Esophagus squamous epithelium (tissue), 5 donors: ENCODE results near the gene ANTXR1. TPM values are rescaled to one million over a fixed set of nuclear protein-coding genes. Genes with fewer than 3 reads are reported as not detected.

Experiments
- DNase-seq: peaks from one replicate; lab custom pipeline; 2025; lab: John Stamatoyannopoulos, UW
- H3K27ac ChIP-seq, 4 donors: fragments of 200-600 bp; sonication (generic); one replicate each; pipeline ENCODE4 v1.5.1; 2016 to 2019; ENCODE audit warnings: mild to moderate bottlenecking in 1 of 4
- H3K27me3 ChIP-seq, 4 donors: fragments of 200-600 bp; sonication (generic); 1 replicate in 3 of 4; 2 replicates in 1 of 4; pipeline versions ENCODE4 v1.5.1 to v1.6.0; 2017 to 2021; ENCODE audit warnings: antibody characterized with exemption in 1 of 4
- H3K36me3 ChIP-seq, 3 donors: fragments of 200-600 bp; sonication (generic); one replicate each; pipeline ENCODE4 v1.5.1; 2016 to 2019
- H3K4me1 ChIP-seq, 3 donors: fragments of 200-600 bp; sonication (generic); one replicate each; pipeline ENCODE4 v1.5.1; 2017 to 2019
- H3K4me3 ChIP-seq, 4 donors: fragments of 200-600 bp; sonication (generic); 1 replicate in 3 of 4; 2 replicates in 1 of 4; pipeline ENCODE4 v1.5.1; 2016 to 2019; ENCODE audit warnings: mild to moderate bottlenecking in 2 of 4, moderate library complexity in 1 of 4
- H3K9me3 ChIP-seq, 3 donors: fragments of 200-600 bp; sonication (generic); one replicate each; pipeline ENCODE4 v1.5.1; 2016 to 2019
- POLR2A ChIP-seq, 4 donors: fragments of 450-650 bp; IDR thresholded peaks; one replicate each; pipeline ENCODE4 v1.6.1; 2017; ENCODE audit warnings: antibody characterized with exemption in 4 of 4, mild to moderate bottlenecking in 4 of 4, moderate library complexity in 3 of 4
- WGBS, 2 donors: methylation state at CpG; one replicate each; pipeline ENCODE4 v1.1.5; 2018; 5-methylcytosine and 5-hydroxymethylcytosine counted together
- intact Hi-C: fragments of 100-400 bp; cut with DNase I; formaldehyde crosslinking; loops from one replicate; pipeline ENCODE4 v1.15.0; 2022
- total RNA-seq, 4 donors: library from RNA; depleted of rRNA; stranded (reverse); fragments of >200 nt; gene quantifications; one replicate each; pipeline ENCODE4 v1.1.0, GENCODE V29; 2016
- TF ChIP-seq, protein P1 (sequence below), 6 experiments: fragments of 450-650 bp in 4 of 6; fragments of 200-600 bp in 2 of 6; sonication (generic) in 2 of 6; IDR thresholded peaks; one replicate each; pipeline ENCODE4 v1.5.1; 2016 to 2019; ENCODE audit warnings: antibody characterized with exemption in 6 of 6, mild to moderate bottlenecking in 4 of 6, moderate library complexity in 4 of 6
- donor health status: DM: yes; HTN: yes; CAD: no.

The ANTXR1 gene
- total RNA-seq, 4 donors from 2014 or later: 7.8 to 50.9 (median 17.3) TPM

DNA sequence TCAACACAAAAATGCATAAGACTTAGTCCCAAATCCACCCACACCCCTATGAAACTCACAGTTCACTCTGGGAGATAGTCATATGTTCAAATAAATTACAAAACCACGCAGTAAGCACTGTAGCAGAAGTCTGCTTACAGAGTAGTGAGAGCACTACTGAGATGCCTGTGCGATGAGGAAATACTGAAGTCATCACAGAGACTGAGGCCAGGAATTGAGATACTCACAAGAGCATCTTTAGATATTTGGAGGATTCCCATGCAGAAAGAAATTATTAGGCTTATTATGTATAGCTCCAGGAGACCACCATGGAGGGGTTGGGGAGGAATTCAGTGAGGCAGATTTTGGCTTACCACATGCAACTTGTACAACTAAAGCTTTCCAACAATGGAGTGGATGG lies 82.3 kb downstream of the ANTXR1 start:
- TF ChIP-seq POLR2A (IDR thresholded peaks at IDR 0.05): no peak
- TF ChIP-seq, protein P1, sequence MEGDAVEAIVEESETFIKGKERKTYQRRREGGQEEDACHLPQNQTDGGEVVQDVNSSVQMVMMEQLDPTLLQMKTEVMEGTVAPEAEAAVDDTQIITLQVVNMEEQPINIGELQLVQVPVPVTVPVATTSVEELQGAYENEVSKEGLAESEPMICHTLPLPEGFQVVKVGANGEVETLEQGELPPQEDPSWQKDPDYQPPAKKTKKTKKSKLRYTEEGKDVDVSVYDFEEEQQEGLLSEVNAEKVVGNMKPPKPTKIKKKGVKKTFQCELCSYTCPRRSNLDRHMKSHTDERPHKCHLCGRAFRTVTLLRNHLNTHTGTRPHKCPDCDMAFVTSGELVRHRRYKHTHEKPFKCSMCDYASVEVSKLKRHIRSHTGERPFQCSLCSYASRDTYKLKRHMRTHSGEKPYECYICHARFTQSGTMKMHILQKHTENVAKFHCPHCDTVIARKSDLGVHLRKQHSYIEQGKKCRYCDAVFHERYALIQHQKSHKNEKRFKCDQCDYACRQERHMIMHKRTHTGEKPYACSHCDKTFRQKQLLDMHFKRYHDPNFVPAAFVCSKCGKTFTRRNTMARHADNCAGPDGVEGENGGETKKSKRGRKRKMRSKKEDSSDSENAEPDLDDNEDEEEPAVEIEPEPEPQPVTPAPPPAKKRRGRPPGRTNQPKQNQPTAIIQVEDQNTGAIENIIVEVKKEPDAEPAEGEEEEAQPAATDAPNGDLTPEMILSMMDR (IDR thresholded peaks at IDR 0.05): no peak
- 67 to 71% methylated on average over 2 of the region's 2 CpGs for WGBS, 2 donors
- Histone ChIP-seq H3K4me3 (no peak overlapping the region), H3K27ac (peak overlapping the region in 3 of 4 donors; percentile 47 to 65 (median 51)), H3K36me3 (peaks cover 0 to 18% (median 0%) of the 10 kb centered on the region in 3 donors), H3K4me1 (peaks cover 4 to 28% (median 4%) of the 10 kb centered on the region in 3 donors), H3K9me3 (no peaks in the 10 kb centered on the region), H3K27me3 (no peaks in the 10 kb centered on the region)
- intact Hi-C loops: no loop called here
- no peak for DNase-seq

GRCh38 chr2:69096326-69097095 lies 83.5 kb downstream of the ANTXR1 start:
- 79 to 86% methylated on average over 2 of the region's 2 CpGs for WGBS, 2 donors
- TF ChIP-seq POLR2A (IDR thresholded peaks at IDR 0.05): no peak
- TF ChIP-seq, protein P1 (IDR thresholded peaks at IDR 0.05): no peak
- peaks cover 4 to 36% (median 5%) of the 10 kb centered on the region in 3 donors for H3K4me1 ChIP-seq
- no peaks in the 10 kb centered on the region for H3K9me3 ChIP-seq
- H3K4me3 ChIP-seq: no peak overlapping the region
- intact Hi-C loops: no loop called here
- peaks cover 0 to 10% (median 0%) of the 10 kb centered on the region in 3 donors for H3K36me3 ChIP-seq
- DNase-seq: no peak
- H3K27me3 ChIP-seq: no peaks in the 10 kb centered on the region
- H3K27ac ChIP-seq: peak overlapping the region in 2 of 4 donors; percentile 34 to 51

GRCh38 chr2:69097148-69097610 lies 84.2 kb downstream of the ANTXR1 start:
- H3K4me1 ChIP-seq: peaks cover 4 to 36% (median 5%) of the 10 kb centered on the region in 3 donors
- intact Hi-C loops: no loop called here
- peaks cover 0 to 6% (median 0%) of the 10 kb centered on the region in 3 donors for H3K36me3 ChIP-seq
- no peaks in the 10 kb centered on the region for H3K9me3 ChIP-seq
- no peak overlapping the region for H3K4me3 ChIP-seq
- H3K27me3 ChIP-seq: no peaks in the 10 kb centered on the region
- 60 to 76% methylated on average over 2 of the region's 2 CpGs for WGBS, 2 donors
- DNase-seq: no peak
- peak overlapping the region in 3 of 4 donors; percentile 11 to 51 (median 34) for H3K27ac ChIP-seq
- no peak for TF ChIP-seq POLR2A (IDR thresholded peaks at IDR 0.05)
- TF ChIP-seq, protein P1 (IDR thresholded peaks at IDR 0.05): no peak

DNA sequence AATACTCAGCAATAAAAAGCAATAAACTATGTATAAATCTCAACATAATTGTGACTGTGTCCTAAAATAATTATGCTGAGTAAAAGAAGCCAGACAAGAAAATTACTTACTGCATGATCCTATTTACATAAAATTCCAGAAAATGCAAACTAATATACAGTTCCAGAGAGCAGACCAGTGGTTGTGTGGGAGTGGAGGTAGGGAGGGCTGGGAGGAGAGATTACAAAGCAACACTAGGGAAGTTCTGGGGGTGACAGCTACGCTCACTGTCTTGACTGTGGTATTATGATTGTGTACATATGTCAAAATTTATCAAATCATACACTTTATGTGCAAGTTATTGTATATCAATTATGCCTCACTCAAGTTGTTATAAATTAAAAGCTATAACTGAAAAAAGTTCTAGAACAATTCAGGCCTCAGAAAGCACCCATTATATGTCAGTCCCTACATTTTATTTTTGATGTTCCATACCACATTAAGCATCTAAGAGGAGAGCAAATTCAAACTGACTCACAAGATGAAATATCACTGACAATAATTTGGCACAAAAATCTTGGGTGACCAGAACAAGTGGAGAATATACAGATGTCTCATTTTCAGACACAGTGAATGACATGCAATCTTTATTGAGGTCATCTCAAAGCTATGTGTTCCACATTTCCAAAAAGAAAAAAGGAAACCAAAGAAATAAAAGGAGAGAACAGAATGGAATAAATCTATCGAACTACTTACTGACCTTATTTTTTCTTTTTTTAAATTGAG lies 85.1 kb downstream of the ANTXR1 start:
- H3K27me3 ChIP-seq: no peaks in the 10 kb centered on the region
- no peak overlapping the region for H3K4me3 ChIP-seq
- no peak for DNase-seq
- WGBS, 2 donors: 50 to 74% methylated on average over 2 of the region's 2 CpGs
- TF ChIP-seq, protein P1 (IDR thresholded peaks at IDR 0.05): no peak
- TF ChIP-seq POLR2A (IDR thresholded peaks at IDR 0.05): no peak
- peaks cover 0 to 9% (median 0%) of the 10 kb centered on the region in 3 donors for H3K36me3 ChIP-seq
- intact Hi-C loops: no loop called here
- H3K4me1 ChIP-seq: peaks cover 4 to 36% (median 5%) of the 10 kb centered on the region in 3 donors
- no peaks in the 10 kb centered on the region for H3K9me3 ChIP-seq
- peak overlapping the region in 2 of 4 donors; percentile 34 to 51 for H3K27ac ChIP-seq
